ENCODE results near the gene CD55.

- TF ChIP-seq EZH2 (IDR thresholded peaks at IDR 0.05): no peak
- no peak for TF ChIP-seq POLR2AphosphoS5 (IDR thresholded peaks at IDR 0.05; ENCODE audit: borderline replicate concordance, low read depth, low read length)
Measured at GRCh38 chr1:207313131-207313530, 8.3 kb upstream of the CD55 start.
